ENCODE results near the gene PCNX1.

DNA sequence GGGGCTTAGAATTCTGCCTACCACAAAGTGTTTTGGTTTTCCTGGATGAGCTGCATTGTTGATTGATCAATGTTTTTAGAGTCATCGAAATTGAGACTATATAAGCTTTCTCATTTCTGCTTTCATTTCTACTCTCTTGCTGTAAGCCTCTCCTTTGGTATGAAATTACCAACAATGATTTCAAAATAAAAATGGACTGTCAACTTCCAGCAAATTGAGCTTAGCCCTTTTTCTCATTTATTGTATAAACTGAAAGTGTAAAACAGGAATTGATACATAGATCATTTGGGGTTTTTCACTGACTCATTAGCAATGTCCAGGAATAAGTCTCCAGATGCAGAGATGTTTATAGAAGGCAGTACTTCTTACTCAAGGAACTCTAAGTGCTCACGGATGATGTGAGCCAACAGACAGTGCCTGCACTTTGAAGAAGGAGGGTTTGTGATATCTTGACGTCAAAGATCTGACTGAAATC, 20.0 kb upstream of the PCNX1 start:
- TF ChIP-seq, protein P1, sequence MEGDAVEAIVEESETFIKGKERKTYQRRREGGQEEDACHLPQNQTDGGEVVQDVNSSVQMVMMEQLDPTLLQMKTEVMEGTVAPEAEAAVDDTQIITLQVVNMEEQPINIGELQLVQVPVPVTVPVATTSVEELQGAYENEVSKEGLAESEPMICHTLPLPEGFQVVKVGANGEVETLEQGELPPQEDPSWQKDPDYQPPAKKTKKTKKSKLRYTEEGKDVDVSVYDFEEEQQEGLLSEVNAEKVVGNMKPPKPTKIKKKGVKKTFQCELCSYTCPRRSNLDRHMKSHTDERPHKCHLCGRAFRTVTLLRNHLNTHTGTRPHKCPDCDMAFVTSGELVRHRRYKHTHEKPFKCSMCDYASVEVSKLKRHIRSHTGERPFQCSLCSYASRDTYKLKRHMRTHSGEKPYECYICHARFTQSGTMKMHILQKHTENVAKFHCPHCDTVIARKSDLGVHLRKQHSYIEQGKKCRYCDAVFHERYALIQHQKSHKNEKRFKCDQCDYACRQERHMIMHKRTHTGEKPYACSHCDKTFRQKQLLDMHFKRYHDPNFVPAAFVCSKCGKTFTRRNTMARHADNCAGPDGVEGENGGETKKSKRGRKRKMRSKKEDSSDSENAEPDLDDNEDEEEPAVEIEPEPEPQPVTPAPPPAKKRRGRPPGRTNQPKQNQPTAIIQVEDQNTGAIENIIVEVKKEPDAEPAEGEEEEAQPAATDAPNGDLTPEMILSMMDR (IDR thresholded peaks at IDR 0.05): no peak
- TF ChIP-seq POLR2A (IDR thresholded peaks at IDR 0.05): no peak

All from adrenal gland (tissue), 5 donors.